Keratinocyte (primary cell): Measurements from ENCODE around the gene VTI1A. TPM values are rescaled to one million over a fixed set of nuclear protein-coding genes. Genes with fewer than 3 reads are reported as not detected.

Source experiments
- DNase-seq: peaks from one replicate; pipeline ENCODE4 v3.0.0-alpha.2; 2011; ENCODE audit warnings: low read depth, missing footprints, low spot score
- FAIRE-seq: peaks from 2 replicates; lab custom pipeline; 2011; peaks lifted over from hg19 to GRCh38; lab: Jason Lieb, UNC
- H2AFZ ChIP-seq: 2 replicates; pipeline ENCODE4 v1.6.0; 2012; ENCODE audit warnings: low read length, control low read depth, inconsistent platforms; ENCODE audit not compliant: control insufficient read depth
- H3K27ac ChIP-seq: 2 replicates; pipeline ENCODE4 v1.5.1; 2011; ENCODE audit warnings: low read length; ENCODE audit not compliant: control insufficient read depth, insufficient read depth
- H3K27me3 ChIP-seq: 3 replicates; pipeline ENCODE4 v1.6.0; 2011; ENCODE audit warnings: low read length; ENCODE audit not compliant: control insufficient read depth, insufficient read depth; ENCODE audit errors: extremely low read depth
- H3K36me3 ChIP-seq, 2 experiments: 2 replicates in 1 of 2; 3 replicates in 1 of 2; pipeline ENCODE4 v1.5.1; 2011; ENCODE audit warnings: low read length in 2 of 2, mild to moderate bottlenecking in 1 of 2; ENCODE audit not compliant: control insufficient read depth in 2 of 2, insufficient read depth in 2 of 2; ENCODE audit errors: extremely low read depth in 1 of 2
- H3K4me1 ChIP-seq: 3 replicates; pipeline ENCODE4 v1.5.1; 2011; ENCODE audit warnings: low read length; ENCODE audit not compliant: control insufficient read depth, insufficient read depth; ENCODE audit errors: extremely low read depth
- H3K4me2 ChIP-seq: 3 replicates; pipeline ENCODE4 v1.6.0; 2011; ENCODE audit warnings: low read depth, low read length; ENCODE audit not compliant: control insufficient read depth, insufficient read depth; ENCODE audit errors: extremely low read depth
- H3K4me3 ChIP-seq, 3 experiments: fragments of 200-600 bp in 1 of 3; sonication (generic) in 1 of 3; 2 replicates in 2 of 3; 3 replicates in 1 of 3; pipeline ENCODE4 v1.5.1; 2011 to 2016; ENCODE audit warnings: low read length in 3 of 3, mild to moderate bottlenecking in 3 of 3, control low read depth in 2 of 3, inconsistent platforms in 1 of 3, low read depth in 1 of 3, mixed read lengths in 1 of 3, mixed run types in 1 of 3, moderate library complexity in 1 of 3; ENCODE audit not compliant: control insufficient read depth in 2 of 3, insufficient read depth in 2 of 3; ENCODE audit errors: extremely low read depth in 1 of 3
- H3K79me2 ChIP-seq: 2 replicates; pipeline ENCODE4 v1.6.0; 2012; ENCODE audit warnings: low read length; ENCODE audit not compliant: control insufficient read depth, insufficient read depth
- H3K9ac ChIP-seq: 3 replicates; pipeline ENCODE4 v1.6.0; 2011; ENCODE audit warnings: low read length; ENCODE audit not compliant: control insufficient read depth, insufficient read depth; ENCODE audit errors: extremely low read depth
- H3K9me1 ChIP-seq: 3 replicates; pipeline ENCODE4 v1.6.0; 2011; ENCODE audit warnings: low read length; ENCODE audit not compliant: control insufficient read depth, insufficient read depth; ENCODE audit errors: extremely low read depth
- H3K9me3 ChIP-seq: 2 replicates; pipeline ENCODE4 v1.5.1; 2012; ENCODE audit warnings: low read depth, low read length; ENCODE audit not compliant: control insufficient read depth
- H4K20me1 ChIP-seq: 3 replicates; pipeline ENCODE4 v1.6.0; 2011; ENCODE audit warnings: low read length; ENCODE audit not compliant: control insufficient read depth, insufficient read depth; ENCODE audit errors: extremely low read depth
- CTCF ChIP-seq, 3 experiments: IDR thresholded peaks in 1 of 3; conservative IDR thresholded peaks in 1 of 3; optimal IDR thresholded peaks in 1 of 3; 2 replicates in 2 of 3; 3 replicates in 1 of 3; pipeline versions ENCODE3 to v1.5.1; 2011; ENCODE audit warnings: low read length in 3 of 3, mild to moderate bottlenecking in 3 of 3, moderate library complexity in 2 of 3, control low read depth in 1 of 3, inconsistent platforms in 1 of 3; ENCODE audit not compliant: insufficient read depth in 2 of 3; ENCODE audit errors: extremely low read depth in 1 of 3
- EZH2 ChIP-seq: IDR thresholded peaks from one replicate; pipeline ENCODE4 v1.6.1; 2012; ENCODE audit warnings: inconsistent platforms, mild to moderate bottlenecking, low read length, moderate library complexity
- dilution Hi-C: fragments of 300-500 bp; cut with MboI; formaldehyde crosslinking; loops from one replicate; pipeline ENCODE4 v1.7.0; 2020; ENCODE audit warnings: low sequenced_read_pairs; ENCODE audit not compliant: extremely low pct_ligation_motif_present
- polyA plus RNA-seq, 5 experiments: library from polyadenylated mRNA; depleted of rRNA in 3 of 5; stranded (reverse) in 3 of 5; stranded (forward) in 1 of 5; unstranded in 1 of 5; fragments of >200 nt; gene quantifications; 1 replicate in 1 of 5; 2 replicates in 3 of 5; 3 replicates in 1 of 5; pipeline versions ENCODE4 v1.2.1 to v1.2.3, GENCODE V29; 2011 to 2012; ENCODE audit warnings: missing spikeins in 2 of 5, low read depth in 1 of 5, low replicate concordance in 1 of 5

Gene VTI1A
- polyA plus RNA-seq, 1 donor (not counting 4 experiments of a cell fraction or from before 2014, with no cell fraction given): 18.5 TPM

GRCh38 chr10:112554263-112554662 is 107.2 kb downstream of the VTI1A start:
- TF ChIP-seq CTCF (optimal IDR thresholded peaks at IDR 0.05 in 1 of 3, IDR thresholded peaks at IDR 0.05 in 1 of 3, conservative IDR thresholded peaks at IDR 0.05 in 1 of 3; ENCODE audit: extremely low read depth in 1 of 3, insufficient read depth in 2 of 3, low read length in 3 of 3) (no peak), EZH2 (no peak)
- no peaks in the 10 kb centered on the region for H3K4me1 ChIP-seq
- no peak overlapping the region for H3K9ac ChIP-seq
- H3K27ac ChIP-seq: no peak overlapping the region
- DNase-seq: no peak
- no peaks in the 10 kb centered on the region for H3K9me3 ChIP-seq
- H3K79me2 ChIP-seq: no peaks in the 10 kb centered on the region
- no peaks in the 10 kb centered on the region for H3K27me3 ChIP-seq
- H4K20me1 ChIP-seq: no peaks in the 10 kb centered on the region
- FAIRE-seq: no peak
- no peak overlapping the region for H3K4me3 ChIP-seq
- H3K36me3 ChIP-seq: no peaks in the 10 kb centered on the region
- H2AFZ ChIP-seq: no peak overlapping the region
- no peak overlapping the region for H3K4me2 ChIP-seq
- dilution Hi-C loops: no loop called here
- no peaks in the 10 kb centered on the region for H3K9me1 ChIP-seq

DNA sequence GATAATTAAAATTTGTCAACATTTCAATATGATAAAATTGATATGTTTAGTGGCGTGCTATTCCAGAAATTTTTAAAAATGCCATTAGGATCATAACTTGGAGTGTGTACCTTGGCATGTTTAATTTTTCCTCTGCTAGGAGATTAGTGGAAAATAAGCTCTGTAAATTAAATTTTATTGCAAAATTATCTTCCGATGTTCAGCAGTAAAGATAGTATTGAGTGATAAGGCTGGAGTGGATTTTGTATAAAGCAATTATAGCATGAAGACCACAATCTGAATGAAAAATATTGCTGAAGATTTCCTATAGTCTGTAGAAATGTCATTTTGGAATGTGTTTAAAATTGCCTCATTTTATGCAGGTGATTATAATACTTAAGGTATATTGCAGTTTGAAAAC is 110.2 kb downstream of the VTI1A start:
- no peak for TF ChIP-seq CTCF (optimal IDR thresholded peaks at IDR 0.05 in 1 of 3, IDR thresholded peaks at IDR 0.05 in 1 of 3, conservative IDR thresholded peaks at IDR 0.05 in 1 of 3; ENCODE audit: extremely low read depth in 1 of 3, insufficient read depth in 2 of 3, low read length in 3 of 3)
- no peak for TF ChIP-seq EZH2
- dilution Hi-C loops: no loop called here
- no peaks in the 10 kb centered on the region for H3K79me2 ChIP-seq

More for the DNA sequence above, 110.2 kb downstream of the VTI1A start:
- Histone ChIP-seq H3K4me3 (no peak overlapping the region), H3K9ac (no peak overlapping the region), H4K20me1 (no peaks in the 10 kb centered on the region), H3K9me1 (no peaks in the 10 kb centered on the region), H3K9me3 (no peaks in the 10 kb centered on the region), H3K4me1 (no peaks in the 10 kb centered on the region), H3K27me3 (no peaks in the 10 kb centered on the region), H3K4me2 (no peak overlapping the region), H2AFZ (no peak overlapping the region), H3K36me3 (no peaks in the 10 kb centered on the region), H3K27ac (no peak overlapping the region)
- FAIRE-seq (no peak), DNase-seq (no peak)
